ENCODE data around the gene AMPD3.

The AMPD3 gene

GRCh38 chr11:10454878-10455631 lies at the start of gene AMPD3:
Gene AMPD3, plus strand, starts transcription at chr11:10455264. Its CDS starts 6,256 bp downstream, at chr11:10461520.
- in situ Hi-C loops (cut with HindIII; ENCODE audit: low sequenced_read_pairs): no loop called here

GRCh38 chr11:10405865-10406592 lies 49.0 kb upstream of the AMPD3 start:
- in situ Hi-C loops (cut with HindIII; ENCODE audit: low sequenced_read_pairs): no loop called here

GRCh38 chr11:10407055-10407454 lies 48.0 kb upstream of the AMPD3 start:
- in situ Hi-C loops (cut with HindIII; ENCODE audit: low sequenced_read_pairs): no loop called here

GRCh38 chr11:10407749-10408685 lies 47.0 kb upstream of the AMPD3 start:
- in situ Hi-C loops (cut with HindIII; ENCODE audit: low sequenced_read_pairs): no loop called here

GRCh38 chr11:10409207-10409661 lies 45.8 kb upstream of the AMPD3 start:
- in situ Hi-C loops (cut with HindIII; ENCODE audit: low sequenced_read_pairs): no loop called here

GRCh38 chr11:10410106-10410843 lies 44.8 kb upstream of the AMPD3 start:
- in situ Hi-C loops (cut with HindIII; ENCODE audit: low sequenced_read_pairs): no loop called here

GRCh38 chr11:10410844-10411200 lies 44.2 kb upstream of the AMPD3 start:
- in situ Hi-C loops (cut with HindIII; ENCODE audit: low sequenced_read_pairs): no loop called here

- in situ Hi-C loops (cut with HindIII; ENCODE audit: low sequenced_read_pairs): no loop called here
These were observed 42.8 kb upstream of the AMPD3 start for GRCh38 chr11:10412266-10412665.

GRCh38 chr11:10413268-10413667 lies 41.8 kb upstream of the AMPD3 start:
- in situ Hi-C loops (cut with HindIII; ENCODE audit: low sequenced_read_pairs): no loop called here

- in situ Hi-C loops (cut with HindIII; ENCODE audit: low sequenced_read_pairs): no loop called here
These were observed 40.9 kb upstream of the AMPD3 start for GRCh38 chr11:10414181-10414580.

GRCh38 chr11:10414659-10415058 lies 40.4 kb upstream of the AMPD3 start:
- in situ Hi-C loops (cut with HindIII; ENCODE audit: low sequenced_read_pairs): no loop called here

- in situ Hi-C loops (cut with HindIII; ENCODE audit: low sequenced_read_pairs): no loop called here
These were observed 39.2 kb upstream of the AMPD3 start for GRCh38 chr11:10415817-10416392.

GRCh38 chr11:10418259-10418949 lies 36.7 kb upstream of the AMPD3 start:
- in situ Hi-C loops (cut with HindIII; ENCODE audit: low sequenced_read_pairs): no loop called here

- in situ Hi-C loops (cut with HindIII; ENCODE audit: low sequenced_read_pairs): no loop called here
These were observed 36.1 kb upstream of the AMPD3 start for GRCh38 chr11:10418950-10419310.

GRCh38 chr11:10426475-10426874 lies 28.6 kb upstream of the AMPD3 start:
- in situ Hi-C loops (cut with HindIII; ENCODE audit: low sequenced_read_pairs): no loop called here

GRCh38 chr11:10428453-10428852 lies 26.6 kb upstream of the AMPD3 start:
- in situ Hi-C loops (cut with HindIII; ENCODE audit: low sequenced_read_pairs): no loop called here

GRCh38 chr11:10429526-10429925 lies 25.5 kb upstream of the AMPD3 start:
- in situ Hi-C loops (cut with HindIII; ENCODE audit: low sequenced_read_pairs): no loop called here

- in situ Hi-C loops (cut with HindIII; ENCODE audit: low sequenced_read_pairs): no loop called here
These were observed 22.6 kb upstream of the AMPD3 start for GRCh38 chr11:10432493-10432892.

GRCh38 chr11:10432971-10433370 lies 22.1 kb upstream of the AMPD3 start:
- in situ Hi-C loops (cut with HindIII; ENCODE audit: low sequenced_read_pairs): no loop called here

- in situ Hi-C loops (cut with HindIII; ENCODE audit: low sequenced_read_pairs): no loop called here
These were observed 18.8 kb upstream of the AMPD3 start for GRCh38 chr11:10436224-10436623.
